Keratinocyte (primary cell): Measurements from ENCODE around the gene CTCF. TPM values are rescaled to one million over a fixed set of nuclear protein-coding genes. Genes with fewer than 3 reads are reported as not detected.

Source experiments
- DNase-seq: peaks from one replicate; pipeline ENCODE4 v3.0.0-alpha.2; 2011; ENCODE audit warnings: low read depth, missing footprints, low spot score
- FAIRE-seq: peaks from 2 replicates; lab custom pipeline; 2011; peaks lifted over from hg19 to GRCh38; lab: Jason Lieb, UNC
- H2AFZ ChIP-seq: 2 replicates; pipeline ENCODE4 v1.6.0; 2012; ENCODE audit warnings: low read length, control low read depth, inconsistent platforms; ENCODE audit not compliant: control insufficient read depth
- H3K27ac ChIP-seq: 2 replicates; pipeline ENCODE4 v1.5.1; 2011; ENCODE audit warnings: low read length; ENCODE audit not compliant: control insufficient read depth, insufficient read depth
- H3K27me3 ChIP-seq: 3 replicates; pipeline ENCODE4 v1.6.0; 2011; ENCODE audit warnings: low read length; ENCODE audit not compliant: control insufficient read depth, insufficient read depth; ENCODE audit errors: extremely low read depth
- H3K36me3 ChIP-seq, 2 experiments: 2 replicates in 1 of 2; 3 replicates in 1 of 2; pipeline ENCODE4 v1.5.1; 2011; ENCODE audit warnings: low read length in 2 of 2, mild to moderate bottlenecking in 1 of 2; ENCODE audit not compliant: control insufficient read depth in 2 of 2, insufficient read depth in 2 of 2; ENCODE audit errors: extremely low read depth in 1 of 2
- H3K4me1 ChIP-seq: 3 replicates; pipeline ENCODE4 v1.5.1; 2011; ENCODE audit warnings: low read length; ENCODE audit not compliant: control insufficient read depth, insufficient read depth; ENCODE audit errors: extremely low read depth
- H3K4me2 ChIP-seq: 3 replicates; pipeline ENCODE4 v1.6.0; 2011; ENCODE audit warnings: low read depth, low read length; ENCODE audit not compliant: control insufficient read depth, insufficient read depth; ENCODE audit errors: extremely low read depth
- H3K4me3 ChIP-seq, 3 experiments: fragments of 200-600 bp in 1 of 3; sonication (generic) in 1 of 3; 2 replicates in 2 of 3; 3 replicates in 1 of 3; pipeline ENCODE4 v1.5.1; 2011 to 2016; ENCODE audit warnings: low read length in 3 of 3, mild to moderate bottlenecking in 3 of 3, control low read depth in 2 of 3, inconsistent platforms in 1 of 3, low read depth in 1 of 3, mixed read lengths in 1 of 3, mixed run types in 1 of 3, moderate library complexity in 1 of 3; ENCODE audit not compliant: control insufficient read depth in 2 of 3, insufficient read depth in 2 of 3; ENCODE audit errors: extremely low read depth in 1 of 3
- H3K79me2 ChIP-seq: 2 replicates; pipeline ENCODE4 v1.6.0; 2012; ENCODE audit warnings: low read length; ENCODE audit not compliant: control insufficient read depth, insufficient read depth
- H3K9ac ChIP-seq: 3 replicates; pipeline ENCODE4 v1.6.0; 2011; ENCODE audit warnings: low read length; ENCODE audit not compliant: control insufficient read depth, insufficient read depth; ENCODE audit errors: extremely low read depth
- H3K9me1 ChIP-seq: 3 replicates; pipeline ENCODE4 v1.6.0; 2011; ENCODE audit warnings: low read length; ENCODE audit not compliant: control insufficient read depth, insufficient read depth; ENCODE audit errors: extremely low read depth
- H3K9me3 ChIP-seq: 2 replicates; pipeline ENCODE4 v1.5.1; 2012; ENCODE audit warnings: low read depth, low read length; ENCODE audit not compliant: control insufficient read depth
- H4K20me1 ChIP-seq: 3 replicates; pipeline ENCODE4 v1.6.0; 2011; ENCODE audit warnings: low read length; ENCODE audit not compliant: control insufficient read depth, insufficient read depth; ENCODE audit errors: extremely low read depth
- CTCF ChIP-seq, 3 experiments: IDR thresholded peaks in 1 of 3; conservative IDR thresholded peaks in 1 of 3; optimal IDR thresholded peaks in 1 of 3; 2 replicates in 2 of 3; 3 replicates in 1 of 3; pipeline versions ENCODE3 to v1.5.1; 2011; ENCODE audit warnings: low read length in 3 of 3, mild to moderate bottlenecking in 3 of 3, moderate library complexity in 2 of 3, control low read depth in 1 of 3, inconsistent platforms in 1 of 3; ENCODE audit not compliant: insufficient read depth in 2 of 3; ENCODE audit errors: extremely low read depth in 1 of 3
- EZH2 ChIP-seq: IDR thresholded peaks from one replicate; pipeline ENCODE4 v1.6.1; 2012; ENCODE audit warnings: inconsistent platforms, mild to moderate bottlenecking, low read length, moderate library complexity
- dilution Hi-C: fragments of 300-500 bp; cut with MboI; formaldehyde crosslinking; loops from one replicate; pipeline ENCODE4 v1.7.0; 2020; ENCODE audit warnings: low sequenced_read_pairs; ENCODE audit not compliant: extremely low pct_ligation_motif_present
- polyA plus RNA-seq, 5 experiments: library from polyadenylated mRNA; depleted of rRNA in 3 of 5; stranded (reverse) in 3 of 5; stranded (forward) in 1 of 5; unstranded in 1 of 5; fragments of >200 nt; gene quantifications; 1 replicate in 1 of 5; 2 replicates in 3 of 5; 3 replicates in 1 of 5; pipeline versions ENCODE4 v1.2.1 to v1.2.3, GENCODE V29; 2011 to 2012; ENCODE audit warnings: missing spikeins in 2 of 5, low read depth in 1 of 5, low replicate concordance in 1 of 5

CTCF gene
- polyA plus RNA-seq, 1 donor (not counting 4 experiments of a cell fraction or from before 2014, with no cell fraction given), result 21.4 TPM

GRCh38 chr16:67628216-67628615 lies 65.9 kb downstream of the CTCF start:
- Histone ChIP-seq H3K4me2 (no peak overlapping the region), H4K20me1 (peaks cover 2% of the 10 kb centered on the region), H3K4me1 (no peaks in the 10 kb centered on the region), H3K4me3 (no peak overlapping the region), H3K27me3 (no peaks in the 10 kb centered on the region), H3K36me3 (peaks cover 25 to 30% of the 10 kb centered on the region in 2 experiments), H3K9ac (no peak overlapping the region), H3K9me1 (no peaks in the 10 kb centered on the region), H3K9me3 (no peaks in the 10 kb centered on the region), H3K27ac (no peak overlapping the region), H3K79me2 (no peaks in the 10 kb centered on the region), H2AFZ (no peak overlapping the region)
- no peak for FAIRE-seq
- DNase-seq, result no peak
- dilution Hi-C loops, result no loop called here
- TF ChIP-seq EZH2 (no peak), CTCF (optimal IDR thresholded peaks at IDR 0.05 in 1 of 3, IDR thresholded peaks at IDR 0.05 in 1 of 3, conservative IDR thresholded peaks at IDR 0.05 in 1 of 3; ENCODE audit: extremely low read depth in 1 of 3, insufficient read depth in 2 of 3, low read length in 3 of 3) (no peak)

GRCh38 chr16:67632415-67633172 lies 70.3 kb downstream of the CTCF start:
- Histone ChIP-seq H3K27me3 (no peaks in the 10 kb centered on the region), H3K4me1 (no peaks in the 10 kb centered on the region), H3K36me3 (peaks cover 18 to 32% of the 10 kb centered on the region in 2 experiments), H3K27ac (no peak overlapping the region), H3K9me3 (no peaks in the 10 kb centered on the region), H3K9ac (no peak overlapping the region), H3K4me2 (no peak overlapping the region), H3K4me3 (no peak overlapping the region), H3K9me1 (no peaks in the 10 kb centered on the region), H4K20me1 (no peaks in the 10 kb centered on the region), H3K79me2 (no peaks in the 10 kb centered on the region), H2AFZ (no peak overlapping the region)
- FAIRE-seq, result no peak
- TF ChIP-seq EZH2 (no peak), CTCF (optimal IDR thresholded peaks at IDR 0.05 in 1 of 3, IDR thresholded peaks at IDR 0.05 in 1 of 3, conservative IDR thresholded peaks at IDR 0.05 in 1 of 3; ENCODE audit: extremely low read depth in 1 of 3, insufficient read depth in 2 of 3, low read length in 3 of 3) (no peak)
- no peak for DNase-seq
- dilution Hi-C loops, result no loop called here
